Cardiac muscle cell (in vitro differentiated cells and primary cell): Measurements from ENCODE around the gene RAP1GAP2. TPM values are rescaled to one million over a fixed set of nuclear protein-coding genes. Genes with fewer than 3 reads are reported as not detected.

ENCODE experiments used
- DNase-seq, 2 donors: peaks; one replicate each; pipeline versions ENCODE4 v3.0.0 to v3.0.0-alpha.2; 2010 to 2017; ENCODE audit warnings: low read depth in 1 of 2, low spot score in 1 of 2
- H3K27ac ChIP-seq: fragments of 200-600 bp; sonication (generic); 2 replicates; pipeline ENCODE4 v1.5.1; 2016
- H3K27me3 ChIP-seq: fragments of 200-600 bp; sonication (generic); 2 replicates; pipeline ENCODE4 v1.6.0; 2016; ENCODE audit warnings: control low read depth
- H3K36me3 ChIP-seq: fragments of 200-600 bp; sonication (generic); 2 replicates; pipeline ENCODE4 v1.5.1; 2016; ENCODE audit warnings: control low read depth
- H3K4me1 ChIP-seq: fragments of 200-600 bp; sonication (generic); 2 replicates; pipeline ENCODE4 v1.8.1; 2017; ENCODE audit warnings: low read depth, mild to moderate bottlenecking, mixed run types
- H3K4me3 ChIP-seq: fragments of 200-600 bp; sonication (generic); 2 replicates; pipeline ENCODE4 v1.5.1; 2016; ENCODE audit warnings: mild to moderate bottlenecking
- H3K9me3 ChIP-seq: fragments of 200-600 bp; sonication (generic); 2 replicates; pipeline ENCODE4 v1.5.1; 2017; ENCODE audit warnings: low read depth, mild to moderate bottlenecking, control low read depth
- polyA plus RNA-seq: library from polyadenylated mRNA; unstranded; fragments of >200 nt; fragmentation: Nextera tagmentation; extraction: Ambion mirVana; gene quantifications from 2 replicates; pipeline ENCODE4 v1.2.1, GENCODE V29; 2016
- total RNA-seq: library from RNA; depleted of rRNA; stranded (reverse); fragments of >200 nt; gene quantifications from 2 replicates; pipeline ENCODE4 v1.2.3, GENCODE V29; 2016
- TF ChIP-seq, protein P1 (sequence below): IDR thresholded peaks from 2 replicates; pipeline ENCODE4 v1.5.1; 2012; ENCODE audit warnings: low read depth, mild to moderate bottlenecking, low read length

RAP1GAP2 gene
- total and polyA plus RNA-seq, 2 experiments from 2014 or later = 1.2 to 2.9 TPM

- Histone ChIP-seq H3K4me1 (no peaks in the 10 kb centered on the region), H3K36me3 (no peaks in the 10 kb centered on the region), H3K4me3 (no peak overlapping the region), H3K9me3 (no peaks in the 10 kb centered on the region), H3K27me3 (no peaks in the 10 kb centered on the region), H3K27ac (no peak overlapping the region)
- no peak for DNase-seq
- TF ChIP-seq, protein P1, sequence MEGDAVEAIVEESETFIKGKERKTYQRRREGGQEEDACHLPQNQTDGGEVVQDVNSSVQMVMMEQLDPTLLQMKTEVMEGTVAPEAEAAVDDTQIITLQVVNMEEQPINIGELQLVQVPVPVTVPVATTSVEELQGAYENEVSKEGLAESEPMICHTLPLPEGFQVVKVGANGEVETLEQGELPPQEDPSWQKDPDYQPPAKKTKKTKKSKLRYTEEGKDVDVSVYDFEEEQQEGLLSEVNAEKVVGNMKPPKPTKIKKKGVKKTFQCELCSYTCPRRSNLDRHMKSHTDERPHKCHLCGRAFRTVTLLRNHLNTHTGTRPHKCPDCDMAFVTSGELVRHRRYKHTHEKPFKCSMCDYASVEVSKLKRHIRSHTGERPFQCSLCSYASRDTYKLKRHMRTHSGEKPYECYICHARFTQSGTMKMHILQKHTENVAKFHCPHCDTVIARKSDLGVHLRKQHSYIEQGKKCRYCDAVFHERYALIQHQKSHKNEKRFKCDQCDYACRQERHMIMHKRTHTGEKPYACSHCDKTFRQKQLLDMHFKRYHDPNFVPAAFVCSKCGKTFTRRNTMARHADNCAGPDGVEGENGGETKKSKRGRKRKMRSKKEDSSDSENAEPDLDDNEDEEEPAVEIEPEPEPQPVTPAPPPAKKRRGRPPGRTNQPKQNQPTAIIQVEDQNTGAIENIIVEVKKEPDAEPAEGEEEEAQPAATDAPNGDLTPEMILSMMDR = no peak
These were observed 34.4 kb downstream of the RAP1GAP2 start for GRCh38 chr17:2830678-2831077.

GRCh38 chr17:2835780-2836179, 39.5 kb downstream of the RAP1GAP2 start:
- H3K9me3 ChIP-seq = no peaks in the 10 kb centered on the region
- no peak overlapping the region for H3K27ac ChIP-seq
- no peaks in the 10 kb centered on the region for H3K36me3 ChIP-seq
- H3K4me3 ChIP-seq = no peak overlapping the region
- H3K4me1 ChIP-seq = no peaks in the 10 kb centered on the region
- no peak for DNase-seq
- TF ChIP-seq, protein P1 = no peak
- no peaks in the 10 kb centered on the region for H3K27me3 ChIP-seq

DNA sequence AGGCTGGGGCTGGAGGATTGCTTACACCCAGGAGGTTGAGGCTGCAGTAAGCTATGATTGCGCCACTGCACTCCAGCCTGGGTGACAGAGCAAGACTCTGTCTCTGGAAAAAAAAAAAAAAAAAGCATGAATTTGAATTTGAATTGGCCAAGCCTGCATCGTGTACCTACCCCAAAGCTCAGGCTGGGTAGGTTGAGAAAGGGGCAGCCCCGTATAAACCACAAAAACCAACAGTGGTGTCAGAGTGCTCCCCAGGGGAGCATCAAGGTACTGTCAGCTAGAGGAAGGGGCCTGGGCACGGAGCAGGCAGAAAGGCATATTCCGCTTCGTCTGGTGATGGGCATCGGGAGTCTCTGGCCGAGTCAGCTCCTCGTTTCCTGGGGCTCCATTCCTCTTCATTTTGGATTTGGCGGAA, 40.9 kb downstream of the RAP1GAP2 start:
- no peak for DNase-seq
- H3K27ac ChIP-seq = no peak overlapping the region
- H3K4me1 ChIP-seq = no peaks in the 10 kb centered on the region
- no peak overlapping the region for H3K4me3 ChIP-seq
- TF ChIP-seq, protein P1 = no peak
- no peaks in the 10 kb centered on the region for H3K9me3 ChIP-seq
- no peaks in the 10 kb centered on the region for H3K36me3 ChIP-seq
- no peaks in the 10 kb centered on the region for H3K27me3 ChIP-seq

DNA sequence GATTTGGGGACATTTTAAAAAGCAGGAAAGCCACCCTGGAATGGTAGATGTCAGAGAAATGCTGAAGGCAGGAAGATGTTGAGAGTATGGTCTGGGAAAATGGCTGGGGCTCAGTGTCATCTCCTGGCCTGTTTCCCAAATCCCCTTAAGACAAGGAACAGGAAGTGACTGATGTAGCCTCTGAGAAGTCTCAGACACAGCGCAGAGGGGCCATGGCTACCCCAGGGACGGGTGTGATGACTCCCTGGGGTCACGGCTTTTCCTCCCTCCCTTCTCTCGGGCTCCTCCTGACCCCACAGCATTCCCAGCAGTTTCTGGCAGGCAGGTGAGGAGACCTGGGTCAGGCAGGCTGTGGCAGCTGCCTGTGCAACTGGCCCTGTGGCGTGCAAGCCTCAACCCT, 45.4 kb downstream of the RAP1GAP2 start:
- H3K36me3 ChIP-seq = no peaks in the 10 kb centered on the region
- no peaks in the 10 kb centered on the region for H3K4me1 ChIP-seq
- no peaks in the 10 kb centered on the region for H3K9me3 ChIP-seq
- no peak overlapping the region for H3K4me3 ChIP-seq
- no peaks in the 10 kb centered on the region for H3K27me3 ChIP-seq
- DNase-seq = peak in 1 of 2 donors; percentile 27
- TF ChIP-seq, protein P1 = no peak
- no peak overlapping the region for H3K27ac ChIP-seq

GRCh38 chr17:2842464-2842863, 46.2 kb downstream of the RAP1GAP2 start:
- no peaks in the 10 kb centered on the region for H3K36me3 ChIP-seq
- H3K4me3 ChIP-seq = no peak overlapping the region
- H3K27me3 ChIP-seq = no peaks in the 10 kb centered on the region
- no peaks in the 10 kb centered on the region for H3K4me1 ChIP-seq
- no peak overlapping the region for H3K27ac ChIP-seq
- H3K9me3 ChIP-seq = no peaks in the 10 kb centered on the region
- TF ChIP-seq, protein P1 = no peak
- DNase-seq = no peak

GRCh38 chr17:2844416-2844815, 48.2 kb downstream of the RAP1GAP2 start:
- H3K4me1 ChIP-seq = no peaks in the 10 kb centered on the region
- H3K9me3 ChIP-seq = no peaks in the 10 kb centered on the region
- H3K27me3 ChIP-seq = no peaks in the 10 kb centered on the region
- no peak overlapping the region for H3K27ac ChIP-seq
- DNase-seq = peak in 1 of 2 donors; percentile 21
- no peak overlapping the region for H3K4me3 ChIP-seq
- no peaks in the 10 kb centered on the region for H3K36me3 ChIP-seq
- TF ChIP-seq, protein P1 = no peak
